HepG2 (cell line): ENCODE results near the gene OSGIN1. TPM values are rescaled to one million over a fixed set of nuclear protein-coding genes. Genes with fewer than 3 reads are reported as not detected.

Experiments
- ATAC-seq: fragments of 200-7000 bp; cut with Tn5 transposase; 3 replicates; pipeline ENCODE4 v1.9.1; 2020; ENCODE audit warnings: mild to moderate bottlenecking, moderate library complexity
- BruUV-seq: library from RNA; stranded (reverse); fragments of 400-500 nt; replicated peaks from 2 replicates; lab custom pipeline; 2021; lab: Mats Ljungman, UMichigan
- CTCF ChIA-PET: fragments of 300-600 bp; formaldehyde crosslinking; extraction: SDS; loops from one replicate; lab custom pipeline; 2021; ENCODE audit warnings: low total read pairs, inconsistent platforms, low intra/inter-chr PET ratio; lab: Yijun Ruan, JAX
- POLR2A ChIA-PET: fragments of 350-600 bp; sonication (Branson Sonifier 250); formaldehyde crosslinking; loops from one replicate; lab custom pipeline; 2020; ENCODE audit warnings: antibody characterized with exemption, inconsistent platforms; lab: Yijun Ruan, JAX
- DNase-seq: peaks from one replicate; pipeline ENCODE4 v3.0.0-alpha.2; 2015; ENCODE audit warnings: low spot score
- FAIRE-seq: peaks from 3 replicates; lab custom pipeline; 2011; peaks lifted over from hg19 to GRCh38; lab: Jason Lieb, UNC
- H2AFZ ChIP-seq: one replicate; pipeline ENCODE4 v1.6.1; 2011; ENCODE audit warnings: low read length, inconsistent platforms
- H3K27ac ChIP-seq: fragments of 300-600 bp; 3 replicates; pipeline ENCODE4 v1.8.0; 2011; ENCODE audit warnings: mixed run types, mild to moderate bottlenecking, mixed read lengths, low read length, inconsistent platforms; ENCODE audit not compliant: insufficient read depth; ENCODE audit errors: extremely low read length
- H3K27me3 ChIP-seq, 2 experiments: fragments of 200-600 bp in 1 of 2; 2 replicates in 1 of 2; 3 replicates in 1 of 2; pipeline versions ENCODE4 v1.6.0 to v1.8.0; 2011; ENCODE audit warnings: low read length in 2 of 2, mild to moderate bottlenecking in 2 of 2, moderate library complexity in 2 of 2, inconsistent platforms in 1 of 2; ENCODE audit not compliant: insufficient read depth in 2 of 2, control insufficient read depth in 1 of 2
- H3K36me3 ChIP-seq, 2 experiments: fragments of 200-600 bp in 1 of 2; replicated peaks in 1 of 2; 2 replicates in 1 of 2; 3 replicates in 1 of 2; pipeline versions ENCODE4 v1.5.1 to v1.8.0; 2011; ENCODE audit warnings: low read length in 2 of 2, inconsistent platforms in 1 of 2; ENCODE audit not compliant: insufficient read depth in 2 of 2, control insufficient read depth in 1 of 2
- H3K4me1 ChIP-seq: 2 replicates; pipeline ENCODE4 v1.5.1; 2012; ENCODE audit warnings: low read length, inconsistent platforms; ENCODE audit not compliant: insufficient read depth
- H3K4me2 ChIP-seq: 2 replicates; pipeline ENCODE4 v1.6.0; 2011; ENCODE audit warnings: low read depth, low read length, inconsistent platforms
- H3K4me3 ChIP-seq, 3 experiments: fragments of 200-600 bp in 1 of 3; sonication (generic), shearing (Covaris generic) in 1 of 3; replicated peaks in 1 of 3; 2 replicates each; pipeline ENCODE4 v1.5.1; 2011 to 2016; ENCODE audit warnings: low read length in 3 of 3, inconsistent platforms in 2 of 3, low read depth in 2 of 3, mild to moderate bottlenecking in 2 of 3, control low read depth in 1 of 3, mixed read lengths in 1 of 3; ENCODE audit not compliant: insufficient read depth in 1 of 3
- H3K79me2 ChIP-seq: one replicate; pipeline ENCODE4 v1.6.1; 2011; ENCODE audit warnings: low read length, inconsistent platforms; ENCODE audit not compliant: insufficient read depth
- H3K9ac ChIP-seq: 2 replicates; pipeline ENCODE4 v1.6.0; 2011; ENCODE audit warnings: mild to moderate bottlenecking, low read depth, low read length, inconsistent platforms; ENCODE audit not compliant: insufficient read depth
- H3K9me3 ChIP-seq: 2 replicates; pipeline ENCODE4 v1.5.1; 2012; ENCODE audit warnings: mild to moderate bottlenecking, low read length
- H4K20me1 ChIP-seq: 2 replicates; pipeline ENCODE4 v1.6.0; 2011; ENCODE audit warnings: inconsistent platforms, mild to moderate bottlenecking, low read length, moderate library complexity; ENCODE audit not compliant: insufficient read depth
- FOSL2 ChIP-seq: sonication (generic); formaldehyde crosslinking; IDR thresholded peaks from 2 replicates; pipeline ENCODE4 v1.4.0; 2020; ENCODE audit warnings: missing genetic modification reagents
- GABPB1 ChIP-seq: IDR thresholded peaks from 2 replicates; pipeline ENCODE4 v1.6.1; 2016; ENCODE audit warnings: mild to moderate bottlenecking, missing genetic modification reagents, moderate library complexity, missing compliant biosample characterization
- HNRNPK ChIP-seq: fragments of 200-400 bp; formaldehyde crosslinking; IDR thresholded peaks from 2 replicates; pipeline ENCODE4 v1.6.1; 2018; ENCODE audit warnings: low read length, low read depth, moderate library complexity, mild to moderate bottlenecking; ENCODE audit not compliant: poor library complexity, severe bottlenecking
- KAT7 ChIP-seq: IDR thresholded peaks from 2 replicates; pipeline ENCODE4 v1.6.1; 2018; ENCODE audit warnings: borderline replicate concordance, missing compliant biosample characterization
- KDM1A ChIP-seq: IDR thresholded peaks from 2 replicates; pipeline ENCODE4 v1.6.1; 2016; ENCODE audit warnings: missing compliant biosample characterization
- NCOA5 ChIP-seq: sonication (generic); formaldehyde crosslinking; IDR thresholded peaks from 2 replicates; pipeline ENCODE4 v1.4.0; 2020; ENCODE audit warnings: missing genetic modification reagents
- NONO ChIP-seq, 2 experiments: fragments of 450-650 bp in 1 of 2; sonication (generic) in 1 of 2; formaldehyde crosslinking in 1 of 2; IDR thresholded peaks in 1 of 2; conservative IDR thresholded peaks in 1 of 2; 2 replicates each; pipeline versions ENCODE4 v1.6.1 to v1.8.0; 2017 to 2022; ENCODE audit warnings: mild to moderate bottlenecking in 1 of 2, missing genetic modification reagents in 1 of 2, moderate library complexity in 1 of 2
- ZNF234 ChIP-seq: sonication (generic); formaldehyde crosslinking; conservative IDR thresholded peaks from 2 replicates; pipeline ENCODE4 v1.5.1; 2020; ENCODE audit warnings: mild to moderate bottlenecking, missing genetic modification reagents
- ZNF615 ChIP-seq: sonication (generic); formaldehyde crosslinking; IDR thresholded peaks from 2 replicates; pipeline ENCODE4 v1.5.0; 2020; ENCODE audit warnings: mild to moderate bottlenecking, missing genetic modification reagents, borderline replicate concordance
- WGBS: methylation state at CpG from one replicate; pipeline ENCODE4 v1.1.6; 2017; ENCODE audit warnings: low lambda C conversion rate; 5-methylcytosine and 5-hydroxymethylcytosine counted together
- in situ Hi-C: cut with HindIII; loops from 2 replicates; pipeline ENCODE4 v1.10.0; 2017; ENCODE audit warnings: low pct_unique_long_range_greater_than_20kb; ENCODE audit not compliant: extremely low pct_ligation_motif_present
- intact Hi-C: fragments of 100-400 bp; cut with micrococcal nuclease; formaldehyde crosslinking; loops from one replicate; pipeline ENCODE4 v1.10.0; 2022; ENCODE audit not compliant: unreplicated experiment
- polyA plus RNA-seq, 8 experiments: library from polyadenylated mRNA; depleted of rRNA in 3 of 8; stranded (reverse) in 7 of 8; unstranded in 1 of 8; fragments of >200 nt; fragmentation: Illumina TruSeq in 4 of 8; extraction: Trizol in 4 of 8; gene quantifications; 2 replicates each; pipeline versions ENCODE4 v1.2.1 to v1.2.3, GENCODE V29; 2011 to 2016; ENCODE audit warnings: low read depth in 4 of 8, missing spikeins in 1 of 8, mixed read lengths in 1 of 8; ENCODE audit not compliant: insufficient read depth in 1 of 8
- total RNA-seq, 5 experiments: library from RNA; depleted of rRNA; stranded (reverse); fragments of >200 nt; fragmentation: Illumina TruSeq; extraction: Trizol; gene quantifications; 2 replicates each; pipeline ENCODE4 v1.2.3, GENCODE V29; 2016; ENCODE audit warnings: low read depth in 1 of 5
- TF ChIP-seq, protein P1 (sequence below): sonication (generic); formaldehyde crosslinking; IDR thresholded peaks from 2 replicates; pipeline ENCODE4 v1.4.0; 2020; ENCODE audit warnings: mild to moderate bottlenecking, missing genetic modification reagents

OSGIN1 gene
- total and polyA plus RNA-seq, 2 of the 13 experiments (the other 11 are each of a cell fraction or from before 2014, with no cell fraction given): 20.5 to 27.1 TPM

DNA sequence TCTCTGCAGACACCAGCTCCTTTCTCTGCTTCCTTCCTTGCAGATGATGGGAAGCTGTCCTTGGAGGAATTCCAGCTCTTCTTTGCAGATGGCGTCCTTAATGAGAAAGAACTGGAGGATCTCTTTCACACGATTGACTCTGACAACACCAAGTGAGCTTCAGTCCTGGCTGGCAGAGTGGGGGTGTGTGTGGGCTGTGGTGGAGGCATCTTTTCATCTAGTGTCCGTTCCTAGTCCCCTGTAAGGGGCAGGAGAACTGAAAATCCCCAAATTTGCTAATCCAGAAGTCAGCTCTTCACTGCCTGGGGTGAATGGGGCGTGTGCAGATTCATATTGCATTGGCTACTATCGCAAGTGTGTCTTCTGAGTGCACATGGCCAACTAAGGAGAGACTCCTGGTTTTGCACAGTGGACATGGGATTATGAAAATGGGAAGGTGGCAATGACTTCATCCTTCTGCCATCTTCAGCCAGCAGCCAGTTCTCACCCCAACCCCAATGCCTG is 25.4 kb downstream of the OSGIN1 start:
- no peaks in the 10 kb centered on the region for H3K79me2 ChIP-seq
- BruUV-seq: no TSS peak
- no peaks in the 10 kb centered on the region for H3K36me3 ChIP-seq
- H3K9me3 ChIP-seq: peaks cover 17% of the 10 kb centered on the region
- H3K4me1 ChIP-seq: no peaks in the 10 kb centered on the region
- H2AFZ ChIP-seq: no peak overlapping the region
- H3K9ac ChIP-seq: no peak overlapping the region
- intact Hi-C loops: no loop called here
- H3K27ac ChIP-seq: no peak overlapping the region
- no peak overlapping the region for H3K4me3 ChIP-seq
- TF ChIP-seq KDM1A: no peak
- no peak for TF ChIP-seq NCOA5 (CRISPR knock-in tag)
- no peak for TF ChIP-seq FOSL2 (CRISPR knock-in tag)
- no peak for TF ChIP-seq NONO (IDR thresholded peaks at IDR 0.05)
- TF ChIP-seq NONO (CRISPR knock-in tag; conservative IDR thresholded peaks at IDR 0.05): no peak
- TF ChIP-seq ZNF234 (CRISPR knock-in tag): no peak
- TF ChIP-seq KAT7 (CRISPR knock-in tag): no peak
- TF ChIP-seq, protein P1, sequence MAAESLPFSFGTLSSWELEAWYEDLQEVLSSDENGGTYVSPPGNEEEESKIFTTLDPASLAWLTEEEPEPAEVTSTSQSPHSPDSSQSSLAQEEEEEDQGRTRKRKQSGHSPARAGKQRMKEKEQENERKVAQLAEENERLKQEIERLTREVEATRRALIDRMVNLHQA: no peak
- no peak for TF ChIP-seq HNRNPK
- TF ChIP-seq GABPB1 (CRISPR knock-in tag): no peak
- no peak for TF ChIP-seq ZNF615
- TF ChIP-seq, all 625 proteins: peak for 0
- POLR2A ChIA-PET: no interaction called here
- no peak for FAIRE-seq
- in situ Hi-C loops: no loop called here
- CTCF ChIA-PET: no interaction called here
- Histone ChIP-seq H3K27me3 (peaks cover 2 to 31% of the 10 kb centered on the region in 2 experiments; a peak in 4 of 5 replicates), H4K20me1 (no peaks in the 10 kb centered on the region), H3K4me2 (no peak overlapping the region)
- no peak for ATAC-seq
- DNase-seq: no peak
- WGBS: 39% methylated on average over 5 of the region's 5 CpGs
